Endothelial cell of umbilical vein (primary cell): ENCODE measurements around the gene TENM4. TPM values are rescaled to one million over a fixed set of nuclear protein-coding genes. Genes with fewer than 3 reads are reported as not detected.

ENCODE experiments used
- BruUV-seq: library from RNA; stranded (reverse); fragments of 400-500 nt; replicated peaks from 2 replicates; lab custom pipeline; 2021; lab: Mats Ljungman, UMichigan
- CTCF ChIA-PET: fragments of 300-600, 350-600 bp; sonication (Branson Sonifier 250); formaldehyde crosslinking; loops from one replicate; lab custom pipeline; 2021; ENCODE audit warnings: antibody characterized with exemption, inconsistent platforms; lab: Charles Lee
- POLR2A ChIA-PET: fragments of 300-600, 350-600 bp; sonication (Branson Sonifier 250); formaldehyde crosslinking; loops from one replicate; lab custom pipeline; 2021; ENCODE audit warnings: antibody characterized with exemption, inconsistent platforms; lab: Charles Lee
- DNase-seq: peaks from one replicate; pipeline ENCODE4 v3.0.0-alpha.2; 2011; ENCODE audit warnings: low read depth, low spot score
- FAIRE-seq: peaks from 2 replicates; lab custom pipeline; 2011; peaks lifted over from hg19 to GRCh38; lab: Jason Lieb, UNC
- H2AFZ ChIP-seq: 2 replicates; pipeline ENCODE4 v1.6.0; 2012; ENCODE audit warnings: low read depth, low read length, control low read depth, inconsistent platforms
- H3K27ac ChIP-seq: 2 replicates; pipeline ENCODE4 v1.5.1; 2011; ENCODE audit warnings: low read depth, mild to moderate bottlenecking, control low read depth, low read length, moderate library complexity; ENCODE audit not compliant: insufficient read depth
- H3K27me3 ChIP-seq, 2 experiments: 2 replicates each; pipeline versions ENCODE4 v1.6.0 to v1.6.1; 2011; ENCODE audit warnings: low read length in 2 of 2, mixed read lengths in 1 of 2; ENCODE audit not compliant: control insufficient read depth in 2 of 2, insufficient read depth in 2 of 2
- H3K36me3 ChIP-seq, 2 experiments: 2 replicates in 1 of 2; 3 replicates in 1 of 2; pipeline ENCODE4 v1.5.1; 2011; ENCODE audit warnings: low read length in 2 of 2, mild to moderate bottlenecking in 1 of 2, moderate library complexity in 1 of 2; ENCODE audit not compliant: control insufficient read depth in 2 of 2, insufficient read depth in 2 of 2; ENCODE audit errors: extremely low read depth in 1 of 2
- H3K4me1 ChIP-seq: 3 replicates; pipeline ENCODE4 v1.5.1; 2011; ENCODE audit warnings: mild to moderate bottlenecking, low read length; ENCODE audit not compliant: control insufficient read depth, insufficient read depth; ENCODE audit errors: extremely low read depth
- H3K4me2 ChIP-seq: 2 replicates; pipeline ENCODE4 v1.6.1; 2011; ENCODE audit warnings: low read length, control low read depth, mixed read lengths; ENCODE audit not compliant: insufficient read depth
- H3K4me3 ChIP-seq, 3 experiments: fragments of 200-600 bp in 1 of 3; sonication (generic), shearing (Covaris generic) in 1 of 3; replicated peaks in 1 of 3; 2 replicates each; pipeline ENCODE4 v1.5.1; 2011 to 2016; ENCODE audit warnings: control low read depth in 3 of 3, low read length in 3 of 3, mild to moderate bottlenecking in 2 of 3, inconsistent platforms in 1 of 3, low read depth in 1 of 3, moderate library complexity in 1 of 3; ENCODE audit not compliant: insufficient read depth in 1 of 3
- H3K79me2 ChIP-seq: 2 replicates; pipeline ENCODE4 v1.6.0; 2012; ENCODE audit warnings: low read length, inconsistent platforms; ENCODE audit not compliant: control insufficient read depth, insufficient read depth
- H3K9ac ChIP-seq: replicated peaks from 2 replicates; pipeline ENCODE3; 2011; ENCODE audit warnings: low read length, control low read depth; ENCODE audit not compliant: insufficient read depth; ENCODE audit errors: extremely low read depth
- H3K9me1 ChIP-seq: replicated peaks from 3 replicates; pipeline ENCODE4 v1.6.0; 2011; ENCODE audit warnings: mild to moderate bottlenecking, low read length; ENCODE audit not compliant: control insufficient read depth, insufficient read depth; ENCODE audit errors: extremely low read depth
- H3K9me3 ChIP-seq: replicated peaks from 2 replicates; pipeline ENCODE4 v1.5.1; 2012; ENCODE audit warnings: low read length, inconsistent platforms; ENCODE audit not compliant: control insufficient read depth, insufficient read depth
- H4K20me1 ChIP-seq: replicated peaks from 2 replicates; pipeline ENCODE3; 2011; ENCODE audit warnings: mild to moderate bottlenecking, low read length; ENCODE audit not compliant: control insufficient read depth, insufficient read depth; ENCODE audit errors: extremely low read depth
- EZH2 ChIP-seq: IDR thresholded peaks from 2 replicates; pipeline ENCODE4 v1.6.1; 2012; ENCODE audit warnings: borderline replicate concordance, low read depth, mild to moderate bottlenecking, moderate library complexity, low read length, inconsistent platforms; ENCODE audit not compliant: severe bottlenecking
- FOS ChIP-seq: IDR thresholded peaks from 2 replicates; pipeline ENCODE4 v1.6.1; 2011; ENCODE audit warnings: mild to moderate bottlenecking, low read length, moderate library complexity, borderline replicate concordance; ENCODE audit not compliant: insufficient read depth
- GATA2 ChIP-seq: IDR thresholded peaks from 2 replicates; pipeline ENCODE4 v1.7.0; 2011; ENCODE audit warnings: low read depth, mild to moderate bottlenecking, moderate library complexity, mixed read lengths, low read length; ENCODE audit not compliant: insufficient read length, insufficient read depth
- JUN ChIP-seq: IDR thresholded peaks from 2 replicates; pipeline ENCODE4 v1.6.1; 2011; ENCODE audit warnings: borderline replicate concordance, low read depth; ENCODE audit not compliant: insufficient read length, insufficient read depth
- MYC ChIP-seq: IDR thresholded peaks from one replicate; pipeline ENCODE4 v1.6.1; 2011; ENCODE audit warnings: mild to moderate bottlenecking, low read depth, low read length
- POLR2A ChIP-seq: IDR thresholded peaks from 2 replicates; pipeline ENCODE4 v1.6.1; 2012; ENCODE audit warnings: low read depth, mild to moderate bottlenecking, control low read depth, low read length
- POLR2AphosphoS5 ChIP-seq: IDR thresholded peaks from 2 replicates; pipeline ENCODE4 v1.6.1; 2012; ENCODE audit warnings: low read depth, mild to moderate bottlenecking, control low read depth, low read length, moderate library complexity; ENCODE audit not compliant: insufficient read depth
- dilution Hi-C: fragments of 300-500 bp; cut with MboI; formaldehyde crosslinking; loops from one replicate; pipeline ENCODE4 v1.15.0; 2019; ENCODE audit warnings: low sequenced_read_pairs; ENCODE audit not compliant: extremely low pct_ligation_motif_present
- intact Hi-C: fragments of 100-400 bp; cut with micrococcal nuclease; formaldehyde crosslinking; loops from one replicate; pipeline ENCODE4 v1.10.0; 2022
- polyA plus RNA-seq, 4 experiments: library from polyadenylated mRNA; depleted of rRNA in 3 of 4; stranded (reverse) in 3 of 4; unstranded in 1 of 4; fragments of >200 nt; gene quantifications; 2 replicates each; pipeline versions ENCODE4 v1.2.1 to v1.2.3, GENCODE V29; 2011 to 2012; ENCODE audit warnings: missing spikeins in 1 of 4
- total RNA-seq: library from RNA; stranded (reverse); gene quantifications from 2 replicates; pipeline ENCODE4 v1.2.3, GENCODE V29; 2021
- TF ChIP-seq, protein P1 (sequence below), 2 donors: IDR thresholded peaks; 1 replicate in 1 of 2; 2 replicates in 1 of 2; pipeline ENCODE4 v1.5.1; 2011; ENCODE audit warnings: low read length in 2 of 2, mild to moderate bottlenecking in 2 of 2, moderate library complexity in 2 of 2, control low read depth in 1 of 2, inconsistent platforms in 1 of 2, low read depth in 1 of 2; ENCODE audit not compliant: insufficient read depth in 1 of 2; ENCODE audit errors: extremely low read depth in 1 of 2
- TF ChIP-seq, protein P2 (sequence below): IDR thresholded peaks from 2 replicates; pipeline ENCODE4 v1.6.1; 2011; ENCODE audit not compliant: insufficient read depth, insufficient read length

TENM4 gene
- total and polyA plus RNA-seq, 2 donors (not counting 3 experiments of a cell fraction or from before 2014, with no cell fraction given): 0.06 to 0.27 TPM

DNA sequence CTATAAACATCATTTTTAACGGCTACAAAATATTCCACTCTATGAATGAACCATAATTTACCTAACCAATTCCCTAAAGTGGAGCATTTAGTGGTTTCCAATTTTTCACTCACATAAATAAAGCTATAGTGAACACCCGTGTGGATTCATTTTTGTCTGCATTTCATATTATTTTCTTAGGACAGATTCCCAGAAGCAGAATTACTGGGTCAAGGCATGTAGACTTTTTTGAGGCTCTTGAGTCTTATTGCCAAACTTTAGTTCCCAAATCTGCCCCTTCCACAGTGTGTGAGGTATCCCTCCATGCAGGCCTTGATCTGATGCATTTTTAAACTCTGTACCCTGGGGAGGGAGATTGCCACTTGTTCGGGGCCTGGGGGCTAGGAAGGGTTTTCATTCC, 198.2 kb downstream of the TENM4 start:
- Histone ChIP-seq H2AFZ (no peak overlapping the region), H4K20me1 (no peaks in the 10 kb centered on the region), H3K9ac (no peak overlapping the region), H3K79me2 (no peaks in the 10 kb centered on the region), H3K36me3 (no peaks in the 10 kb centered on the region), H3K4me1 (no peaks in the 10 kb centered on the region), H3K9me1 (no peaks in the 10 kb centered on the region), H3K4me3 (no peak overlapping the region), H3K4me2 (no peak overlapping the region), H3K27ac (no peak overlapping the region), H3K27me3 (no peaks in the 10 kb centered on the region), H3K9me3 (peaks cover 4% of the 10 kb centered on the region)
- no TSS peak for BruUV-seq
- dilution Hi-C loops (no loop called here), intact Hi-C loops (no loop called here)
- FAIRE-seq (no peak), DNase-seq (no peak)
- ChIA-PET POLR2A (no interaction called here), CTCF (no interaction called here)
- TF ChIP-seq POLR2AphosphoS5: no peak
- TF ChIP-seq JUN: no peak
- TF ChIP-seq, protein P1, sequence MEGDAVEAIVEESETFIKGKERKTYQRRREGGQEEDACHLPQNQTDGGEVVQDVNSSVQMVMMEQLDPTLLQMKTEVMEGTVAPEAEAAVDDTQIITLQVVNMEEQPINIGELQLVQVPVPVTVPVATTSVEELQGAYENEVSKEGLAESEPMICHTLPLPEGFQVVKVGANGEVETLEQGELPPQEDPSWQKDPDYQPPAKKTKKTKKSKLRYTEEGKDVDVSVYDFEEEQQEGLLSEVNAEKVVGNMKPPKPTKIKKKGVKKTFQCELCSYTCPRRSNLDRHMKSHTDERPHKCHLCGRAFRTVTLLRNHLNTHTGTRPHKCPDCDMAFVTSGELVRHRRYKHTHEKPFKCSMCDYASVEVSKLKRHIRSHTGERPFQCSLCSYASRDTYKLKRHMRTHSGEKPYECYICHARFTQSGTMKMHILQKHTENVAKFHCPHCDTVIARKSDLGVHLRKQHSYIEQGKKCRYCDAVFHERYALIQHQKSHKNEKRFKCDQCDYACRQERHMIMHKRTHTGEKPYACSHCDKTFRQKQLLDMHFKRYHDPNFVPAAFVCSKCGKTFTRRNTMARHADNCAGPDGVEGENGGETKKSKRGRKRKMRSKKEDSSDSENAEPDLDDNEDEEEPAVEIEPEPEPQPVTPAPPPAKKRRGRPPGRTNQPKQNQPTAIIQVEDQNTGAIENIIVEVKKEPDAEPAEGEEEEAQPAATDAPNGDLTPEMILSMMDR (IDR thresholded peaks at IDR 0.05; ENCODE audit: extremely low read depth in 1 of 2, insufficient read depth in 1 of 2, low read depth in 1 of 2, low read length in 2 of 2): no peak
- no peak for TF ChIP-seq EZH2
- TF ChIP-seq FOS: no peak
- no peak for TF ChIP-seq POLR2A
- TF ChIP-seq MYC: no peak
- TF ChIP-seq GATA2: no peak
- TF ChIP-seq, protein P2, sequence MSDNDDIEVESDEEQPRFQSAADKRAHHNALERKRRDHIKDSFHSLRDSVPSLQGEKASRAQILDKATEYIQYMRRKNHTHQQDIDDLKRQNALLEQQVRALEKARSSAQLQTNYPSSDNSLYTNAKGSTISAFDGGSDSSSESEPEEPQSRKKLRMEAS: no peak
